H1 (cell line): ENCODE results near the gene SLC48A1. TPM values are rescaled to one million over a fixed set of nuclear protein-coding genes. Genes with fewer than 3 reads are reported as not detected.

Source experiments
- CTCF ChIA-PET: fragments of 300-600 bp; sonication (Branson Sonifier 250); formaldehyde crosslinking; loops from one replicate; lab custom pipeline; 2021; ENCODE audit not compliant: partially characterized antibody; lab: Charles Lee
- POLR2A ChIA-PET: fragments of 300-600 bp; sonication (Branson Sonifier 250); formaldehyde crosslinking; loops from one replicate; lab custom pipeline; 2021; ENCODE audit warnings: inconsistent platforms; ENCODE audit not compliant: partially characterized antibody; lab: Charles Lee
- DNase-seq, 2 experiments: peaks; one replicate each; pipeline versions ENCODE4 v3.0.0 to v3.0.0-alpha.2; 2010 to 2022; ENCODE audit warnings: low spot score in 2 of 2, low read depth in 1 of 2, mixed read lengths in 1 of 2
- FAIRE-seq: peaks from 2 replicates; lab custom pipeline; 2011; peaks lifted over from hg19 to GRCh38; lab: Jason Lieb, UNC
- H2AFZ ChIP-seq: 2 replicates; pipeline ENCODE4 v1.8.1; 2012; ENCODE audit warnings: low read length, inconsistent platforms
- H2AK5ac ChIP-seq: 2 replicates; pipeline ENCODE4 v1.6.1; 2013; ENCODE audit warnings: low read depth, low read length
- H2BK120ac ChIP-seq: replicated peaks from 2 replicates; pipeline ENCODE3; 2013; ENCODE audit warnings: low read depth, low read length, inconsistent platforms
- H2BK12ac ChIP-seq: 2 replicates; pipeline ENCODE4 v1.6.1; 2013; ENCODE audit warnings: low read depth, low read length
- H2BK15ac ChIP-seq: 2 replicates; pipeline ENCODE4 v1.6.1; 2013; ENCODE audit warnings: low read length
- H2BK20ac ChIP-seq: 2 replicates; pipeline ENCODE4 v1.6.1; 2013; ENCODE audit warnings: low read length
- H2BK5ac ChIP-seq: 2 replicates; pipeline ENCODE4 v1.6.1; 2013; ENCODE audit warnings: low read depth, low read length
- H3K14ac ChIP-seq: 2 replicates; pipeline ENCODE4 v1.6.1; 2013; ENCODE audit warnings: inconsistent platforms; ENCODE audit not compliant: insufficient read length
- H3K18ac ChIP-seq: 2 replicates; pipeline ENCODE4 v1.6.1; 2013; ENCODE audit warnings: low read length; ENCODE audit errors: extremely low read depth
- H3K23ac ChIP-seq: 2 replicates; pipeline ENCODE4 v1.6.1; 2013; ENCODE audit warnings: inconsistent platforms; ENCODE audit not compliant: insufficient read length
- H3K23me2 ChIP-seq: 2 replicates; pipeline ENCODE4 v1.6.1; 2013; ENCODE audit warnings: low read depth, low read length
- H3K27ac ChIP-seq: 2 replicates; pipeline ENCODE4 v1.6.1; 2011; ENCODE audit warnings: low read depth, low read length, inconsistent platforms
- H3K27me3 ChIP-seq, 4 experiments: replicated peaks in 1 of 4; 1 replicate in 1 of 4; 2 replicates in 3 of 4; pipeline versions ENCODE4 v1.6.1 to v1.8.1; 2011 to 2013; ENCODE audit warnings: low read length in 3 of 4, mild to moderate bottlenecking in 3 of 4, inconsistent platforms in 2 of 4, mixed read lengths in 2 of 4, moderate library complexity in 1 of 4; ENCODE audit not compliant: control insufficient read depth in 3 of 4, insufficient read depth in 3 of 4; ENCODE audit errors: extremely low read depth in 1 of 4
- H3K36me3 ChIP-seq, 4 experiments: 2 replicates each; pipeline versions ENCODE4 v1.6.1 to v1.8.1; 2011 to 2013; ENCODE audit warnings: mild to moderate bottlenecking in 4 of 4, low read length in 3 of 4, moderate library complexity in 2 of 4, control low read depth in 1 of 4, inconsistent platforms in 1 of 4; ENCODE audit not compliant: insufficient read depth in 4 of 4, control insufficient read depth in 2 of 4
- H3K4ac ChIP-seq: replicated peaks from 2 replicates; pipeline ENCODE3; 2013; ENCODE audit warnings: low read length, low read depth, mixed read lengths, inconsistent platforms; ENCODE audit not compliant: insufficient read length
- H3K4me1 ChIP-seq, 4 experiments: replicated peaks in 1 of 4; 1 replicate in 1 of 4; 2 replicates in 3 of 4; pipeline versions ENCODE4 v1.6.1 to v1.8.1; 2011 to 2013; ENCODE audit warnings: low read length in 3 of 4, inconsistent platforms in 2 of 4, mixed read lengths in 1 of 4; ENCODE audit not compliant: insufficient read depth in 4 of 4, control insufficient read depth in 3 of 4
- H3K4me2 ChIP-seq, 2 experiments: 2 replicates each; pipeline versions ENCODE4 v1.6.1 to v1.8.1; 2011 to 2013; ENCODE audit warnings: low read depth in 2 of 2, low read length in 2 of 2, control low read depth in 1 of 2, inconsistent platforms in 1 of 2, mild to moderate bottlenecking in 1 of 2; ENCODE audit not compliant: insufficient read depth in 1 of 2
- H3K4me3 ChIP-seq, 4 experiments: fragments of 200-600, 300-600 bp in 1 of 4; sonication (generic), shearing (Covaris generic), sonication (Bioruptor Twin) in 1 of 4; 2 replicates each; pipeline versions ENCODE4 v1.5.1 to v1.8.1; 2011 to 2016; ENCODE audit warnings: low read length in 4 of 4, low read depth in 3 of 4, control low read depth in 2 of 4, inconsistent platforms in 2 of 4, mild to moderate bottlenecking in 2 of 4, mixed read lengths in 1 of 4, moderate library complexity in 1 of 4; ENCODE audit not compliant: insufficient read depth in 2 of 4; ENCODE audit errors: extremely low read depth in 1 of 4
- H3K56ac ChIP-seq: replicated peaks from 2 replicates; pipeline ENCODE3; 2013; ENCODE audit warnings: low read depth, mild to moderate bottlenecking, mixed read lengths, low read length, inconsistent platforms; ENCODE audit not compliant: insufficient read length
- H3K79me1 ChIP-seq: 2 replicates; pipeline ENCODE4 v1.6.1; 2013; ENCODE audit warnings: low read depth, low read length, control low read depth
- H3K79me2 ChIP-seq, 2 experiments: 2 replicates each; pipeline versions ENCODE4 v1.6.1 to v1.8.1; 2012 to 2013; ENCODE audit warnings: low read length in 2 of 2, mild to moderate bottlenecking in 2 of 2, inconsistent platforms in 1 of 2; ENCODE audit not compliant: insufficient read depth in 2 of 2, control insufficient read depth in 1 of 2
- H3K9ac ChIP-seq, 4 experiments: replicated peaks in 1 of 4; 1 replicate in 1 of 4; 2 replicates in 3 of 4; pipeline versions ENCODE4 v1.6.1 to v1.8.1; 2011 to 2013; ENCODE audit warnings: low read depth in 3 of 4, low read length in 3 of 4, control low read depth in 2 of 4, mild to moderate bottlenecking in 2 of 4, moderate library complexity in 2 of 4, inconsistent platforms in 1 of 4; ENCODE audit errors: extremely low read depth in 1 of 4
- H3K9me3 ChIP-seq, 2 experiments: 2 replicates each; pipeline versions ENCODE4 v1.6.1 to v1.8.1; 2012 to 2013; ENCODE audit warnings: mild to moderate bottlenecking in 2 of 2, moderate library complexity in 2 of 2, control low read depth in 1 of 2, inconsistent platforms in 1 of 2, low read depth in 1 of 2, low read length in 1 of 2, mixed read lengths in 1 of 2; ENCODE audit not compliant: insufficient read depth in 2 of 2
- H4K20me1 ChIP-seq, 2 experiments: replicated peaks in 1 of 2; 2 replicates each; pipeline versions ENCODE3 to v1.8.1; 2011 to 2013; ENCODE audit warnings: inconsistent platforms in 2 of 2, low read length in 2 of 2, mild to moderate bottlenecking in 1 of 2; ENCODE audit not compliant: insufficient read depth in 2 of 2, control insufficient read depth in 1 of 2
- H4K5ac ChIP-seq: 2 replicates; pipeline ENCODE4 v1.6.1; 2013; ENCODE audit warnings: low read length, low read depth, mixed read lengths, inconsistent platforms; ENCODE audit not compliant: insufficient read length
- H4K8ac ChIP-seq: 2 replicates; pipeline ENCODE4 v1.8.0; 2013; ENCODE audit warnings: mild to moderate bottlenecking, moderate library complexity, low read length, inconsistent platforms; ENCODE audit not compliant: insufficient read depth; ENCODE audit errors: extremely low read depth
- H4K91ac ChIP-seq: replicated peaks from 2 replicates; pipeline ENCODE3; 2013; ENCODE audit warnings: low read length, mixed read lengths, inconsistent platforms; ENCODE audit not compliant: insufficient read length
- BACH1 ChIP-seq: IDR thresholded peaks from 2 replicates; pipeline ENCODE4 v1.6.1; 2012; ENCODE audit warnings: low read length, improper control_type of control experiment
- CBX5 ChIP-seq: fragments of 300-800, 300-1000 bp; sonication (generic); IDR thresholded peaks from 2 replicates; pipeline ENCODE4 v1.7.1; 2016; ENCODE audit warnings: antibody characterized with exemption, low read length, low read depth
- CEBPB ChIP-seq: IDR thresholded peaks from 2 replicates; pipeline ENCODE4 v1.6.1; 2012; ENCODE audit warnings: low read depth, low read length
- CHD1 ChIP-seq: IDR thresholded peaks from 2 replicates; pipeline ENCODE4 v1.6.1; 2012; ENCODE audit warnings: low read depth, low read length, improper control_type of control experiment
- CHD2 ChIP-seq: IDR thresholded peaks from 2 replicates; pipeline ENCODE4 v1.6.1; 2012; ENCODE audit warnings: low read length, improper control_type of control experiment
- EZH2 ChIP-seq: fragments of 200-600 bp; sonication (generic); IDR thresholded peaks from 2 replicates; pipeline ENCODE4 v1.7.1; 2012; ENCODE audit warnings: low read depth, mild to moderate bottlenecking, moderate library complexity, low read length, inconsistent platforms; ENCODE audit not compliant: severe bottlenecking
- HDAC6 ChIP-seq: IDR thresholded peaks from one replicate; pipeline ENCODE4 v1.7.1; 2012; ENCODE audit warnings: low read depth, mild to moderate bottlenecking, inconsistent platforms, low read length, moderate library complexity
- NRF1 ChIP-seq: IDR thresholded peaks from 2 replicates; pipeline ENCODE4 v1.6.1; 2011; ENCODE audit warnings: mild to moderate bottlenecking, low read depth, low read length, improper control_type of control experiment
- RNF2 ChIP-seq: fragments of 200-900, 300-1000 bp; sonication (generic); IDR thresholded peaks from 2 replicates; pipeline ENCODE4 v1.7.1; 2016; ENCODE audit warnings: borderline replicate concordance, low read depth, mild to moderate bottlenecking, antibody characterized with exemption, low read length; ENCODE audit not compliant: poor library complexity, severe bottlenecking; ENCODE audit errors: missing control alignments
- SIX5 ChIP-seq: IDR thresholded peaks from 2 replicates; pipeline ENCODE4 v1.6.1; 2011; ENCODE audit warnings: mild to moderate bottlenecking, low read depth, low read length
- TCF12 ChIP-seq: IDR thresholded peaks from 2 replicates; pipeline ENCODE4 v1.6.1; 2011; ENCODE audit warnings: low read depth, mild to moderate bottlenecking, low read length
- YY1 ChIP-seq: IDR thresholded peaks from 2 replicates; pipeline ENCODE4 v1.6.1; 2011; ENCODE audit warnings: low read depth, mild to moderate bottlenecking, low read length
- WGBS, 2 experiments: shearing (Covaris generic) in 1 of 2; methylation state at CpG; one replicate each; pipeline versions ENCODE4 v1.1.6 to v1.1.7; 2013 to 2015; ENCODE audit warnings: low lambda C conversion rate in 2 of 2, mixed read lengths in 2 of 2, inconsistent platforms in 1 of 2, low coverage in 1 of 2, missing lambda C conversion rate in 1 of 2; ENCODE audit not compliant: insufficient replicate concordance in 2 of 2, insufficient coverage in 1 of 2, insufficient read length in 1 of 2; ENCODE audit errors: extremely low coverage in 1 of 2, missing lambda C conversion rate in 1 of 2; 5-methylcytosine and 5-hydroxymethylcytosine counted together
- polyA plus RNA-seq, 7 experiments: library from polyadenylated mRNA; depleted of rRNA in 3 of 7; stranded (reverse) in 5 of 7; unstranded in 2 of 7; fragments of >200 nt in 5 of 7; fragments of 200-250 nt in 2 of 7; gene quantifications; 1 replicate in 5 of 7; 2 replicates in 1 of 7; 4 replicates in 1 of 7; pipeline versions ENCODE4 v1.2.1 to v1.2.3, GENCODE V29; 2011 to 2013; ENCODE audit warnings: missing spikeins in 2 of 7, mixed read lengths in 2 of 7
- total RNA-seq: library from RNA; stranded (reverse); fragmentation: NEBNext Ultra II Directional; extraction: Animal tissue kit (Norgen Biotek cat#: 25700); gene quantifications from 2 replicates; pipeline ENCODE4 v1.2.1, GENCODE V29; 2021

The SLC48A1 gene
- total and polyA plus RNA-seq, 2 of the 8 experiments (the other 6 are each of a cell fraction or from before 2014, with no cell fraction given) = 9.5 to 14.1 TPM

- WGBS, 2 experiments = 93% methylated on average over 14 of the region's 22 CpGs; no CpG with 5 or more reads in 1 of the 2 experiments
- Histone ChIP-seq H4K20me1 (peaks cover 0 to 17% of the 10 kb centered on the region in 2 experiments), H3K79me2 (no peaks in the 10 kb centered on the region), H2AK5ac (no peak overlapping the region), H3K36me3 (peaks cover 30 to 63% (median 55%) of the 10 kb centered on the region in 4 experiments), H2AFZ (no peak overlapping the region), H4K91ac (no peak overlapping the region), H3K56ac (no peak overlapping the region), H3K27me3 (no peaks in the 10 kb centered on the region), H3K9me3 (no peaks in the 10 kb centered on the region), H4K8ac (no peak overlapping the region), H3K18ac (no peak overlapping the region), H2BK20ac (no peak overlapping the region), H3K27ac (no peak overlapping the region), H3K9ac (no peak overlapping the region), H3K4me3 (no peak overlapping the region), H3K4me2 (no peak overlapping the region), H3K4me1 (no peaks in the 10 kb centered on the region), H3K23me2 (no peaks in the 10 kb centered on the region), H4K5ac (no peak overlapping the region), H2BK120ac (no peak overlapping the region), H2BK12ac (no peak overlapping the region), H2BK15ac (no peak overlapping the region), H3K23ac (no peak overlapping the region), H3K4ac (no peak overlapping the region), H3K14ac (no peak overlapping the region), H2BK5ac (no peak overlapping the region), H3K79me1 (0 out of 2 replicates have a peak, but pooled peaks cover 2% of the 10 kb centered on the region)
- DNase-seq (no peak), FAIRE-seq (no peak)
- CTCF ChIA-PET = interaction anchor here (0.6 to 58.8 kb wide), 8 partner anchors 9 to 1896 kb away, joined by 3 to 2442 read pairs (median 12); partner anchors contain the start of genes ENDOU, RAPGEF3 and RPAP3
- POLR2A ChIA-PET = interaction anchor here (0.6 to 3.8 kb wide), 7 partner anchors 8 to 52 kb away, joined by 3 to 17 read pairs (median 5); partner anchors contain the start of gene SLC48A1
- TF ChIP-seq NRF1 (no peak), TCF12 (no peak), SIX5 (no peak), CEBPB (no peak), CHD2 (no peak), HDAC6 (no peak), CBX5 (no peak), EZH2 (no peak), RNF2 (no peak), CHD1 (no peak), YY1 (no peak), BACH1 (no peak)
These were observed 16.9 kb downstream of the SLC48A1 start for GRCh38 chr12:47789712-47790489.
